HG03060 (cell line): ENCODE data around the gene CLPSL1.

Source experiments
- ATAC-seq: cut with Tn5 transposase; IDR thresholded peaks from one replicate; pipeline ENCODE4 v1.9.1; 2021; ENCODE audit warnings: low read depth, moderate number of reproducible peaks; ENCODE audit not compliant: unreplicated experiment

The CLPSL1 gene

GRCh38 chr6:35757456-35758123, 23.2 kb upstream of the CLPSL1 start:
- no peak for ATAC-seq

- ATAC-seq: no peak
These were observed 21.4 kb upstream of the CLPSL1 start for GRCh38 chr6:35759426-35759825.

GRCh38 chr6:35765739-35766138, 15.1 kb upstream of the CLPSL1 start:
- ATAC-seq: no peak

GRCh38 chr6:35769211-35769610, 11.6 kb upstream of the CLPSL1 start:
- ATAC-seq: no peak

DNA sequence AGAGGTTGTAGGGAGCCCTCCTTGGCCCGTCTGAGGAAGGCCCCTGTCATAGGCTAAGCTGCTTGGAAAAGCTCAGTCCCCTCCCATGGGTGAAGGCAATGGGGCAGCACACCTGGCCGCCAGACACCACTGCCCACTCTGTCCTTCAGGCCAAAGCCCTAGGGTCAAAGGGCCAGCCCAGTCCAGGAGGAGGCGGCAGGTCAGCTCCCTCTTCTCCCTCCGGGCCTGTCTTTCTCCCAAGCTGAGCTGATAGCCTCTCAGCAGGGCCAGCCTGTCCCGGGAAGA, 9.5 kb upstream of the CLPSL1 start:
- no peak for ATAC-seq

DNA sequence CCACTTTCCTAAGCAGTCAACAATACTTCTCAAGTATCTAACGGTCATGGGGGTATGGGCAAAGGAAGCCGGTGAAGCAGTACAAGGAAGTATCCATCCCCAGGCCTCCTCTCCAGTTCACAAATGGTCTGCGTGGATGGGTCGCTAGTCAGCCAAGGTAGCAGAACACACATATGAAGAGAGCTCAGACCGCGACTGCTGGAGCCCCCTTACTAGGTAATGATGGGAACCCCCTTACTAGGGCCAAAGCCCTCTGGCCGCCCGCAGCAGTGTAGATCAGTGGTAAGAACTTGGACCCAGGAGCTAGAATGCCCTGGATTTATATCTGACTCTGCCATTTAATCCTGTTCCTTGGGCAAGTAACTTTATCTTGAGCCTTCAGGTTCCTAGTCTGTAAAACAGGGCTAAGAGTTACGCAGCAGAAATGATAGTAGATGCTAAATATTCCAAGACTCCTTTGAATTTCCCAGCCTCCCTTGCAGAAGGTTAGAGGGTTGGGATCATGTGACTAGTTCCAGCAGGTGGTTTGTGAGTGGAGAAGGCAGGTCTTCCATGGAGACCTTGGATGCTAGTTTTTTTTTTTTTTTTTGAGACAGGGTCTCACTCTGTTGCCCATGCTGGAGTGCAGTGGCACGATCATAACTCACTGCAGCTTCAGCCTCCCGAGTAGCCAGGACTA, 6.6 kb upstream of the CLPSL1 start:
- ATAC-seq: no peak

DNA sequence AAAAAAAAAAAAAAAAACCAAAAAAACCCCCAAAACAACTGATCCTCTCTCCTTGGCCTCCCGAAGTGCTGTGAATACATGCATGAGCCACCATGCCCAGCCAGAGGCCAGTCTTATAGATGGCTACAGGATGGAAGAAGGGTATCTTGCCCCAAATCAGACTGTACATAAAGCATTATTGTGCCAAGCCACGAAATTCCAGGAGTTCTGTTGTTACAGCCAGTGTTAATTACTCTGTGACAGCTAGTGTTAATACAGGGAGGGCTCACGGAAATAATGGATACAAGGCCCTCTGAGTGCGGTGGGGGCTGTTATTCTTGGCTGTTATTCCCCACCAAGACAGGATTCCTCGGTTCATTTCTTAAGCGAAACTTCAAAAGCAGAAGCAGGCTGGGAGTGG, 5.8 kb upstream of the CLPSL1 start:
- no peak for ATAC-seq

DNA sequence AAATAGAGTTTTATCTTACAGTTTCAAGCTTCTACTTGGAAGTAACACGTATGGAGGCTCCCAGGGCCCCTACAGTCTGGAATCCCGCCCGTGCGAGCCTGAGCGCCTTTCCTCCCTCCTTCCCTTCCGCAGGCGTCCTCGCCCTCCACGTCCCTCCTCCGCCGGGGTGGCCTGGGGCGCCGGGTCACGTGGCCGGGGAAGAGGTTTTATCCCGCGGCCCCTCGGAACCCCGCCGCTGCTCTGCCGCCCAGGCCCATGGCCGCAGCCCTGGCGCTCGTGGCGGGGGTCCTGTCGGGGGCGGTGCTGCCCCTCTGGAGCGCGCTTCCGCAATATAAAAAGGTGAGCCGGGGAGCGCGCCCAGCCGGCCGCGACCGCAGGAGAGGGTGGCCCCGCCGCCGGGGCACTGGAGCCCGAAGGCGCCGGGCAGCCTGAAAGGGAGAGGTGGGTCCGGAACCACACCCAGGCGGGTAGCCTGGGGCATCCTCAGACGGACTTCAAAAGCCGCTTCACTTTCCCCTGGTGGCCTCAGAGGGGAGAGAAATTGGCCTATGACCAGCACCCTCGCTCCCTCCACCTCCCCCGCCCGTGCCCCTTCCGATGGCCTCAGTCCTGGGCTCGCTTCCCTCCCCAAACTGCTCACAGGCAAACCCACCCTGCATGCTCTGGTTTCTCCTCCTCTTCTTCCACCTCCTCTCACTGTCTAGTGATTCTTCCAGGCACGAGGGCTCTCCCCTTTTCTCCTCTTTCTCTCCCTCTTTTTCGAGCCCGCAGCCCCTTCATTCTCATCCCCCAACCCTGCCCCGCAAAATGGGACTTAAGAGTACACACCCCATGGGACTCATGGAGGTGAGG, 4.2 kb upstream of the CLPSL1 start, which contains the start of gene CLPSL2:
Gene CLPSL2, plus strand, starts transcription at position 235 of the 852 bp plus-strand sequence. Its CDS starts 21 bp downstream, at position 256.
- ATAC-seq: no peak

GRCh38 chr6:35777356-35778102, 3.3 kb upstream of the CLPSL1 start:
- ATAC-seq: no peak

DNA sequence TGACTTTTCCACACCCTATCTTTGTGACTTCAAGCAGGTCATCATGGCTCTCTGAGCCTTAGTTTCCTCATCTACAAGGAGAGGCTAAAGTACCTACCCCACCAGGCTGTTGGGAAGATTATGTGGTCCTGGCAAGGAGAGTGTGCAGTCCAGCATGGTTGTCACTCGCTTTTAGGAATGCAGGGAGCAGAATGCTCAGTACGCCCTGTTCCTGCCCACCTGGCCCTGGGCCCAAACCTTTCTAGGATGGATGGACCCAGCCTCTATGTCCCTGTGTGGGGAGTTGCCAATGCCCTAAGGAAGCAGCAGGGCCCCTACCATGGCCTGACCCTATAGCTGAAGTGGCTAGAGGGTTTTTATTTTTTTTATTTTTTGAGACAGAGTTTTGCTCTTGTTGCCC, 2.4 kb upstream of the CLPSL1 start:
- no peak for ATAC-seq

DNA sequence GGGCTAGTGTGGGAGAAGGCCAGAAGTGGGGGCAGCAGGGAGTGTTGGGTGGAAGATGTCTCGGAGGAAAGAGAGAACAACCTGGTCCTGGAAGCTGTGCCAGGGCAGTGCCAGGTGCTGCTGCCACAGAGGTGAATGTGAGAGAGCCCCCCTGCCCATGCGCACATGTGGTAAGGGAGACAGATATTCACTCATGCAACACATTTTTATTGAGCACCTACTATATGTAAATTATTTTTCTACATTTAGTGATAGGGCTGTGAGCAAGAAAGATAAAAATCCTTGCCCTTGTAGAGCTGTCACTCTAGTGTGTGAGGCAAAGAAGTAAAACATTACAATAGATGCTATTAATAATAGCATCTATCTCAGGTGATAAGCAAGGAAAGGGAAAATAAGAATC, 471 bp downstream of the CLPSL1 start:
- no peak for ATAC-seq

GRCh38 chr6:35782424-35782823, 1.6 kb downstream of the CLPSL1 start:
- ATAC-seq: no peak

DNA sequence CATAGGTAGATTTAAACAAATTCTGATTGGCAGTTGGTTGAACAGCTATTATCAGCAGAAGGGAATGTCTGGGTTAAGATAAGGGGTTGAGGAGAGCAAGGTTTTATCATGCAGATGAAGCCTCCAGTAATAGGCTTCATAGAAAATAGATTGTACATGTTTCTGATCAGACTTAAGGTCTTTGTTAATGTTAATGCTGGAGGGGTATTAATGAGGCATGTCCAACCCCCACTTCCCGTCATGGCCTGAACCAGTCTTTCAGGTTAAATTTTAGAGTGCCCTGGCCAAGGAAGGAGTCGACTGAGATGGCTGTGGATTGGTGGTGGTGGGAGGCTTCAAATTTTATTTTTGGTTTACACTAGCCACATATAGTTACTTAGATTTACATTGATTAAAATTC, 3.4 kb downstream of the CLPSL1 start:
- no peak for ATAC-seq

DNA sequence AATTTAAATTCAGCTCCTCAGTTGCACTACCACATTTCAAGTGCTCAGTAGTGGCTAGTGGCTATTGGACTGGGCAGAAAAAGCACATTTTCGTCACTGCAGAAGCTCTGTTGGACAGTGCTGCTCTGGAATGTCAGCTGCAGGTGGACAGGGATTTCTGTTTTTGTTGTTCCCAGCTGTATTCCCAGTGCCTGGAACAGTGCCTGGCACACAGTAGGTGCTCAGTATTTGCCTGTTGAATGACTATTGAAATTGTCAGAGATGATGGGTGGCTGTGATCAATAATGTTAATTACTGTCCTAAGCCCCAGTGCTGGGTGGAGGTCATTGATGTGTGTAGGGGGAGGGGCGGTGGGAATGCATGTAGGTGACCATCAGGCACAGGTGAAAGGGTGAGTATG, 5.5 kb downstream of the CLPSL1 start:
- ATAC-seq: no peak

DNA sequence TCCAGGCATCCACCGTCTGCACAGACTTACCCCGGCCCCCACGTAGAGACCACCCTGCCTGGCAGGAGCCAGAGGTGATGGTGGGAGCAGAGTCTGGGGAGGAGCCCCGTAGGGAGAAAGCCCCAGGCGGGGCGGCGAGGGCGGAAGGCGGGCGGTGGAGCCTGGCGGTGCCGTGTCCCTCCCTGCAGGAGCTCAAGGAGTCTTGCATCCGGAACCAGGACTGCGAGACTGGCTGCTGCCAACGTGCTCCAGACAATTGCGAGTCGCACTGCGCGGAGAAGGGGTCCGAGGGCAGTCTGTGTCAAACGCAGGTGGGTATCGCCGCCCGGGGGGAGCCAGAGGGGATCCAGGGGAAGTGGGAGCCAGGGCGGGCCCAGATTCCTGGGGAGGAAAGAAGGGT, 6.0 kb downstream of the CLPSL1 start:
- ATAC-seq: no peak

DNA sequence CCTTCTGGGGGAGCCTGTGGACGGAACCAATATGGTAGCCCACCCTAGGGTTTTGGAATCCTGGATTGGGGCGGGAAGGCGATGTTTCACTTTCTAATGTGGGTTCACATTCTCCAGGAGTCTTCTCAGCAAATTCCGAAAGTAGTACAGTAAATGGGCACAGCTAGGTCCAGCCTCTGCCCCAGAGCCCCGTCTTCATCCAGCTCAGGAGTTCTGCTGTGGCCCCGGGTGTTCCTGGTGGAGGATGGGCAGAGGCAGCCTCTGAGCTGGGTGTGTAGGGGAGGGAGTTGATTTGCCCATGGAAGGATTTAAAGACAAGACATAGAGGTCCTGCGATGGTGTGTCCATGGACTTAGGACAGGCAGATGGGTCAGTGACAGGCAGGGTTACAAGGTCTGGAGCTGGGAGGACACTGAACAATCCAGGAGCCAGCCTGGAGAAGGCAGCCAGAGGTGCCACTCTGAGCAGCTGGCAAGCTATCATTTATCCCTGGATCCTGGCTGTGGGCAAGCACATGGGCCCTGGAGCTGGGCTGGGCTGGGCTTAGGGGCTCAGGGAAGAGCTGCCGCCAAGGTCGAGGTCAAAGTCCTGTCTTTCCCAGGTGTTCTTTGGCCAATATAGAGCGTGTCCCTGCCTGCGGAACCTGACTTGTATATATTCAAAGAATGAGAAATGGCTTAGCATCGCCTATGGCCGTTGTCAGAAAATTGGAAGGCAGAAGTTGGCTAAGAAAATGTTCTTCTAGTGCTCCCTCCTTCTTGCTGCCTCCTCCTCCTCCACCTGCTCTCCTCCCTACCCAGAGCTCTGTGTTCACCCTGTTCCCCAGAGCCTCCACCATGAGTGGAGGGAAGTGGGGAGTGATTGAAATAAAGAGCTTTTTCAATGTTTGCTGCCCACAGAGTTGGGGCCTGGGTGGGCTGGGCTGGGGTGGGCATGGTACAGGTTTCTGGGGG, 6.7 kb downstream of the CLPSL1 start:
- no peak for ATAC-seq

DNA sequence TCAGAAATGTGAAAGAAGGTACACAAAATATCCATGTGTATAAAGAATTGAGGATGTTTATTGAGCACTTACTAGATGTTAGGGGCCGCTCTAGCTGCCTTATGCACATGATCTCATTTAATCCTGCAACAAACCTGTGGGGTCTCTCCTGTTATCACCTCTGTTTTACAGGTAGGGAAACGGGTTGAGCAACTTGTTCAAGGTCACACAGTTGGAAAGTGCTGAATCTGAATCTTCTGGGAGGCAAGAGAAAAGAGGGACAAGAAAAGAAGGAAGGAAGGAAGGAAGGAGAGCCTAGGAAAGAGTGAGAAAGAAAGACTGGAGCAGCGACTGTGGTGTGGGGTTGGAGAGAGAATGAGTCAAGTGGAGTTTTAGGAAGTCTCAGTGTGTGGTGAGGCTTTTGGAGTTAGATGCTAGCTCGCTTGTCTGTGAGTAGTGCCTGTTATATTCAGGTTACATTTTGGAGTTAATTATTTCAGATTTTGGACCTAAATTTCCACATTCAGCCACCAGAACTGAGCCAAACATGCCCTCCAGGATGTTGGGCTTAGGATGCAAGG, 7.7 kb downstream of the CLPSL1 start:
- ATAC-seq: no peak

DNA sequence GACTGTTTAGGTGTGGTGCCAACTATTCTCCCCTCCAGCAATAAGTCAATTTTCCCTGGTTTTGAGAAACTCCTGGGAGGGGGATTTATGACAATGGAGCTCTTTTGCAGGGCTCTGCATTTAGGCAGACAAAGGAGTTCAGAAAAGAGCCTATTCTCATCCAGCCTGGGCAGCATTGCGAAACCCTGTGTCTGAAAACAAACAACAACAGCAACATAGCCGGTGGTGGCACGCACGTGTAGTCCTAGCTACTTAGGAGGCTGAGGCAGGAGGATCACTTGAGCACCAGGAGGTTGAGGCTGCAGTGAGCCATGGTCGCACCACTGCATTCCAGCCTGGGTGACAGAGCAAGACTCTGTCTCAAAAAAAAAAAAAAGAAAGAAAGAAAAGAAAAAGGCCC, 9.9 kb downstream of the CLPSL1 start:
- no peak for ATAC-seq
